Gastroesophageal sphincter (tissue), 3 donors: ENCODE measurements around the gene HIVEP3.

ENCODE experiments used
- CTCF ChIP-seq, 4 experiments: fragments of 200-600 bp in 2 of 4; fragments of 450-650 bp in 2 of 4; sonication (generic) in 1 of 4; IDR thresholded peaks; one replicate each; pipeline ENCODE4 v1.5.1; 2017 to 2019; ENCODE audit warnings: antibody characterized with exemption in 4 of 4, mild to moderate bottlenecking in 2 of 4, moderate library complexity in 2 of 4
- POLR2A ChIP-seq, 2 donors: fragments of 450-650 bp; IDR thresholded peaks; one replicate each; pipeline ENCODE4 v1.6.1; 2017; ENCODE audit warnings: antibody characterized with exemption in 2 of 2, mild to moderate bottlenecking in 2 of 2, moderate library complexity in 1 of 2
- POLR2AphosphoS5 ChIP-seq: sonication (generic); formaldehyde crosslinking; IDR thresholded peaks from one replicate; pipeline ENCODE4 v1.6.1; 2017; ENCODE audit warnings: antibody characterized with exemption

GRCh38 chr1:41780916-41781315 is 137.8 kb downstream of the HIVEP3 start:
- no peak for TF ChIP-seq CTCF (IDR thresholded peaks at IDR 0.05)
- no peak for TF ChIP-seq POLR2AphosphoS5
- TF ChIP-seq POLR2A (IDR thresholded peaks at IDR 0.05), result no peak
